ENCODE results near the gene LCE3D.
"Not testable (repeated sequence)": the region's sequence is repeated elsewhere in the genome, so short reads cannot be mapped to it uniquely, and the experiment has no call there.

The LCE3D gene, protein sequence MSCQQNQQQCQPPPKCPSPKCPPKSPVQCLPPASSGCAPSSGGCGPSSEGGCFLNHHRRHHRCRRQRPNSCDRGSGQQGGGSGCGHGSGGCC

GRCh38 chr1:152580433-152580832 is at the start of gene LCE3D:
Gene LCE3D (minus strand): TSS chr1:152580516. CDS start chr1:152579936, 580 bp downstream.
- no peak for DNase-seq

- DNase-seq, result no peak
These were observed 46.4 kb upstream of the LCE3D start for GRCh38 chr1:152626744-152627143.

DNA sequence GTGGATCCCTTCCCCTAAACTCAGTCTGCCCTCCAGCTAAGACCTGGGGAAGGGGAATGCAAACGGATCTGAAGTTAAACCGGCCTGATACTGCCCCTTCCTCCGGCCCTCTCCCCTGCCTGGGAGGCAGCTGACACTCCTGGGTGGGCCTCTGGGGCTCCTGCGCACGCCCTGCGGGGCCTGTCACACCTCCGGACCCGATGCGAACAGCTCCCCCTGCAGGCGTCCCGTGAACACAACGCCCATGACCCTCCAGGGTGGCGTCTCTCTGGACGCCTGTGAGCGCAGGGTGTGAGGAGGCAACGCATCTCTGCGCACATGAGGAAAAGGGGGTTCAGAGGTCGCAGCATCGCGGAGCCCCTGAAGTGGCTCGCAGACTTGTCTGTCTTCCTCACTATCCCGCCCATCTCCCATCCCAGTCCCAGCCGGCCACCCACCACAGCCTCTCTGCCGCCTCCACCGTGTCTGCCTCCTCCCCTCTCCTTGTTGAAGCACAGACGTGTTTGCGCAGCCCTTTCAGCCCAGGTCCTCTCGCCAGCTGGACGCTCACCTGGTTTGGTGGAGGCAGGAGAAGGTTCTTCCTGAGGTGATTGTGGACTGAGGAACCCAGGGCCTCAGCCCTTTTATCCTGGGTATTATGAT is 43.0 kb upstream of the LCE3D start:
- no peak for DNase-seq

GRCh38 chr1:152622803-152623202 is 42.5 kb upstream of the LCE3D start, which contains the start of gene LCE3A:
Gene LCE3A (minus strand): TSS chr1:152623103. CDS start chr1:152623103, 0 bp downstream.
- DNase-seq, result no peak

- no peak for DNase-seq
These were observed 41.7 kb upstream of the LCE3D start for GRCh38 chr1:152621993-152622392.

DNA sequence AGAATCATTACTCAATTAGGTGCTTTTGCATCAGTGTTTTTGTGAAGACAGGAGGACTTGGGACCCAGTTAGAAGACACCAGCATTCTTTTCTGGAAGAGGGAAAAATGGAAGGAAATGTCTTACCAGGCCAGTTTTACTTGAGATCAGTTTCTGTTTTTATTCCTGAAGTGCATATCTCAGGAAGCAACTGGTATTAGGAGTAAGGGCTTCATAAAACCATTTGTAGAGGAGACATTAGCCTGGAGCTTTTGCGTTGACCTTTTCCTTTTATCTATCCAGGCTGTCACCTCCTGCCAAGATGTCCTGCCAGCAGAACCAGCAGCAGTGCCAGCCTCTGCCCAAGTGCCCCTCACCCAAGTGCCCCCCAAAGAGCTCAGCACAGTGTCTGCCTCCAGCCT is 33.2 kb upstream of the LCE3D start, which contains the start of gene LCE3B:
Gene LCE3B, plus strand, starts transcription at position 301 of the 400 bp plus-strand sequence. Its CDS starts 0 bp downstream, at position 301.
- no peak for DNase-seq

GRCh38 chr1:152599934-152600333 is 19.6 kb upstream of the LCE3D start, which contains the start of gene LCE3C:
Gene LCE3C (plus strand): TSS chr1:152600234. CDS start chr1:152600732, 498 bp downstream.
- no peak for DNase-seq

DNA sequence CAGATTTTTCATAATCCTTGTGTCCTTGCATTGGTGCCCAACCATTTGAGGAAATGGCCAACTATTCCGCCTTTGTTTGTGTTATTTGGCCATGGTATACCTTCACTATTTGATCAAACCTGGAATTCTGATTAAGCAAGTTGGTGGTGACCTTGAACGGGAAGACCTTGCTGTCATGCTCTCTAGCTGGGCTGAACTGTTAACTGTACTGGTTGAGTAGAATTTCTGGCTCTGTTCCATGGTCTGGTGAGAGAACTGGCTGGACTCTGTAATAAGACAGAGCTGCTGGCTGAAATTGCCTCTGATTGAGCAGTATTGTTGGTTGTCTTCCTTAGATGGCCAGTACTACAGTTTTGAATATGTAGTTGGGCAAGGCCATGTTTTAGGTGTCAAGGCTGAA is 16.7 kb upstream of the LCE3D start:
- DNase-seq, result no peak

GRCh38 chr1:152585586-152585985 is 5.3 kb upstream of the LCE3D start:
- no peak for DNase-seq

DNA sequence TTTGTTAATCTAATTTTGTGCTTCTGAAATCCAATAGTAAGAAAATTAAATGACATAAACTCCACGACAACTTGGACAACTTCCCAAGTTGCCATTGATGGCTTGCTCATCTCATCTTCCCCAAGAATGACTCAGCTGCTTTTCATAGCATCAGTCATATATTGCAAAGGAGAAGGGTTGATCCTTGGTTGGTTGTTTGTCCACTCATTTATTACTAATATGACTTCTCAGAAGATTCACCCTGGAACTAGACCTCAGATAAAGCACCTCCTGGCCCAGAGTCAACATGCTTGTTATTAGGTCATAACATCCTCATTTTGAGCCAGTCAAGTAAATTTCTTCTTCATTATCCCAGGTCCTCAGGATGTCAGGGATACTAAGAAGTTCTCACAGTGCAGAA is 2.3 kb upstream of the LCE3D start:
- DNase-seq, result no peak

- DNase-seq, result not testable (repeated sequence)
These were observed 790 bp downstream of the LCE3D start for GRCh38 chr1:152579526-152579925.

GRCh38 chr1:152577168-152577567 is 3.1 kb downstream of the LCE3D start:
- no peak for DNase-seq

DNA sequence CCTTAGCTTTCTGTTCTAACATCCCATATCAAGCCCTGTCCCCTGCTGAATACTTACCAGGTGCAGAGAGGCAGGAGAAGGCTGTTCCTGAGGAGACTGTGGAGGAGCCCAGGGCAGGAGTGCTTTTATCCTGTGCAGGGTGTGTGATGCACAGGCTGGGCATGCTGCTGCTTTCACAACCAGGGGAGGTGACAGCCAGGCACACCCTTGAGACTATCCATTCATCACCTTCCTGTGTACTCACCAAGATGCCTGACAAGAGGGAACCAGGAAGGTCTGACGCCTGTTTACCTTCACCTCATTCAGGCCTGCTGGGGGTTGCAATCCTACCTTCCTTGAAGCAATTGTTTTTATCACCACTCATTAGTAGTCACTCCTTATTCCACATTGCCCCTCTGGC is 13.6 kb downstream of the LCE3D start, which contains the start of gene LCE3E:
Gene LCE3E, minus strand, starts transcription at position 100 of the 400 bp plus-strand sequence. CDS start 572 bp downstream, outside the sequence.
- no peak for DNase-seq

DNA sequence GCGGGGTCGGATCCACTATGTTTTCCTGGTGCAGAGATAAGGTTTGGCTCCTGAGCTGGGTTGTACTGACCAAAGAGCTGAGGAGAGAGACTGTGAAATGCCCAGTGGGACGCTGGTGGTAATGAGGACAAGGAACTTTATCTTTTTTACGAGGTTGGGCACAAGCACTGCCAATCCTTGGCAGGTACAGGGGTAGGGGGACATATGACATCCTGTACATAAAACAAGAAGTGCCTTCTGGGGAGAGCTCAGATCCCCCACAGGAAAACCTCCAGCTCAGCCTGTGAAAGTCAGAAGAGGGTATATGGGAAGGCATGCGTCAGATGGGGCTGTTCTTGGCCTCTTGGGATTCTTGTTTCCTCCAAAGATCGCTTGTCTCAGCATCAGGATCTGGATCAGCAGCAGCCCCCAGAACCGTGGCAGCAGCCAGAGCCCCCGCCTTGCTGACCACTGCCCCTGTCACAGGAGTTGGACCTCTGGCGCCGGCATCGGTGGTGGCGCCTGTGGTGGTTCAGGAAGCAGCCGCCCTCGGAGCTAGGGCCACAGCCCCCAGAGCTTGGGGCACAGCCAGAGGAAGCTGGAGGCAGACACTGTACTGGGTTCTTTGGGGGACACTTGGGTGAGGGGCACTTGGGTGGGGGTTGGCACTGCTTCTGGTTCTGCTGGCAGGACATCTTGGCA is 14.6 kb downstream of the LCE3D start:
- DNase-seq, result no peak

- no peak for DNase-seq
These were observed 15.2 kb downstream of the LCE3D start for GRCh38 chr1:152565115-152565514.

DNA sequence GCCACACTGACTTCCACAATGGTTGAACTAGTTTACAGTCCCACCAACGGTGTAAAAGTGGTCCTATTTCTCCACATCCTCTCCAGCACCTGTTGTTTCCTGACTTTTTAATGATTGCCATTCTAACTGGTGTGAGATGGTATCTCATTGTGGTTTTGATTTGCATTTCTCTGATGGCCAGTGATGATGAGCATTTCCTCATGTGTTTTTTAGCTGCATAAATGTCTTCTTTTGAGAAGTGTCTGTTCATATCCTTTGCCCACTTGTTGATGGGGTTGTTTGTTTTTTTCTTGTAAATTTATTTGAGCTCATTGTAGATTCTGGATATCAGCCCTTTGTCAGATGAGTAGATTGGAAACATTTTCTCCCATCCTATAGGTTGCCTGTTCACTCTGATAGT is 32.0 kb downstream of the LCE3D start:
- DNase-seq, result not testable (repeated sequence)

GRCh38 chr1:152546704-152547103 is 33.6 kb downstream of the LCE3D start:
- DNase-seq, result no peak

DNA sequence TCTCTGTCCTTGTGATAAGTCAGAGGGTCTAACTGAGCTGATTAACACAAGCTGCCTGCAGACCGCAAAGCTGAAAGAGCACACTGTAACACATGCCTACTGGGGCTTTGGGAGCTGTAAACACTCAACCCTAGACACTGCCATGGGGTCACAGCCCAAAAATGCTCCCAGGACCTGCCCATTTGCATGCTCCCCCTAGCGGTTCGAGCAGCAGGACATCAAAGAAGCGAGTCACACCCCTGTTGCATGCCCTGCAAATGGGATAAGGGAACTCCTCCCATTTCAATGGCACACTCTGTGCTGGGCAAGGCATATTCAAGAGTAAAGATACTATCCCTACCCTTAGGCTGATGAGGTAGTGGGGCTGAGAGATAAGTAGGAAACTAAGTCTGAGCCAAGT is 36.5 kb downstream of the LCE3D start:
- no peak for DNase-seq

GRCh38 chr1:152539901-152540300 is 40.4 kb downstream of the LCE3D start:
- no peak for DNase-seq

DNA sequence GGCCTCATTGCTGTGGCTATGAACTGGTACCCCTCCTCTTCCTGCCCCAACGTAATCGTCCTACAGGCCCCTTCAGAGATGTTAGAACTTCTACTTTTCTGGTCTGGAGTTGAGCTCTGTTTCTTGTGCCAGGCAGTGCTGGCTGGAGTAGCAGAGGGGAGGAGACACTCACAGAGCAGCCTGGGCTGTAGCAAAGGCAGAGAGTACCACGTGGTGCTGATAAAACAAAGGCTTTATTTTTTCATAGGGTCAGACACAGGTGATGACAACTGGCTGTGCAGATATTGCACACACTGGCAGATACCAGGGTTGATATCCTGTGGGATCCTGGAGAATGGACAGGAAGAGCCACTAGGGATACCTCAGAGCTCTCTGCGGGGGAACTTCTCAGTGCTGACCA is 42.8 kb downstream of the LCE3D start:
- DNase-seq, result no peak

DNA sequence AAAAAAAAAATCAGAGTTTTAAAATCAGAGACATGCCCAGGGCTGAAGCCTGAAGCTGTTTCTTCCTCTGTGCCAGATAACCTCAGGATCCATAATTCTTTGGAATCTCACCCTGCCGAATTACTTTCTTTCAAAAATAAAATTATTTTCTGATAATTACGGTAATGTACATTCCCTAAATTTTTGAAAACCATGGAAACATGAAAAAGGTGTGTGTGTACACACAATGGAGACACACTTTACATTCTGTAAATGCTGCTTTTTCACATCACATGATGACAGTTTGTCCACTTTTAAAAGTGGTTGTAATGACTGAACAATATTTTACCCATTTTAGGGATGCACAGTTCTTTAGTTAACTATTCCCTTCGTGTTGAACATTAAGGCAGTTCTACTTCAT is 44.5 kb downstream of the LCE3D start:
- no peak for DNase-seq

GRCh38 chr1:152533327-152533938 is 46.9 kb downstream of the LCE3D start:
- peak; percentile 40 for DNase-seq

Measured in NCI-H1694 (cell line).